ENCODE results near the gene PAGE1. TPM values are rescaled to one million over a fixed set of nuclear protein-coding genes. Genes with fewer than 3 reads are reported as not detected.
"Not testable (repeated sequence)": the region's sequence is repeated elsewhere in the genome, so short reads cannot be mapped to it uniquely, and the experiment has no call there.

Gene PAGE1, protein sequence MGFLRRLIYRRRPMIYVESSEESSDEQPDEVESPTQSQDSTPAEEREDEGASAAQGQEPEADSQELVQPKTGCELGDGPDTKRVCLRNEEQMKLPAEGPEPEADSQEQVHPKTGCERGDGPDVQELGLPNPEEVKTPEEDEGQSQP
- total RNA-seq (2021) (not detected in 2 replicates), Bru-seq, nascent RNA (not detected), BruChase-seq, experiment 1, labeled RNA remaining after a 2-hour chase (not detected), BruChase-seq, experiment 2, labeled RNA remaining after a 6-hour chase (not detected)
- long read RNA-seq, result 0 reads

DNA sequence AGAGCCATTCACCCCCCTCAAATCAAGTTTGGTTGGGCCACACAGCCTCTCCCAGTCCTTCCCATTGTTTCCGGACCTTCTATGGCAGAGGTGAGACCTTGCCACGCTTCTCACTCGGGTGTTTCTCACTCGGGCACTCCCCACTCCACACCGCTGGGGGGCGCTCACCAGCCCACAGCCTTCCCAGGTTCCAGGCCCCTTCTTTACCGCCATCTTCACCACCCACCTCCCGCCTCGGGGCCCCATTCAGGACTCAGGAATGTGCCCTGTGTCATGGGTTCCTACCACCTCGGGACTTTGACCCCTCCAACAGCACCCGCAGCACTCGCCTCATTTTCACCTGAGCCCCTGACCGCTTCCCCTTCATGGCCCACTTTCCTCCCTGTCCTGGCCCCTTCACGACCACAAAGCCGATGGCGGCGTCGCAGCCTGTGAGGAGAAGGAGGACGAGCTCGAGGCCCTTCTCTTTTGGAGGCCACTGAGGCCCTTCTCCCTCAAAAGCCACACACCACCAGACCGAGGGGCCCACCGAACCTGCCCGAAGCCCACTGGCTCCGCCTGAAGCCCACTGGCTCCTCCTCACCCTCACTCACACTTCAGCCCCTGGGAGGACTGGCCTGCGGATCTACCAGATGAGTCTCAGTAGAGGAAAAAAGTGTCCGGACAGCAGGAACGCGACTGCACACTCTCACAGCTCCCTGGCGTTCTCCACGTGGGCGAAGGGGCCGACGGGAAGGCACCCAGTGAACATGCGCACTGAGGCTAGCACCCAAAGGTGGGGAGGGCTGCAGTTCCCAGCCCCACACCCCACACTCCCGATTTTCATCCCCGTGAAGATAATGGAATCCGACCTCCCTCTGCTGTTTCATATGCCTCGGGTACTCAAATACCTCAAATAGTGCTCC, at the start of gene PAGE1:
Gene PAGE1 (minus strand): TSS at position 709 of the 905 bp plus-strand sequence. CDS start 1,214 bp downstream, outside the sequence.
- no peak within 1 kb of the TSS for H3K4me2 ChIP-seq
- no peaks in the 10 kb centered on the region for H3K27me3 ChIP-seq (ENCODE audit: insufficient read depth, low read depth)
- H3F3A ChIP-seq (ENCODE audit: insufficient read depth, low read depth), result no peaks in the 10 kb centered on the region
- ChIA-PET POLR2A (ENCODE audit: unreplicated experiment) (no interaction called here), CTCF (no interaction called here)
- no peaks in the 10 kb centered on the region for H3K9me3 ChIP-seq (ENCODE audit: insufficient read depth, low read depth)
- H2AFZ ChIP-seq, result no peak within 1 kb of the TSS
- no peak within 1 kb of the TSS for H3K4me3 ChIP-seq
- intact Hi-C loops (cut with micrococcal nuclease; ENCODE audit: unreplicated experiment), result no loop called here
- DNase-seq, result no peak
- H3K27ac ChIP-seq, result no peak within 1 kb of the TSS
- H3K79me2 ChIP-seq (ENCODE audit: low read depth), result no peaks in the 10 kb centered on the region
- H3K4me1 ChIP-seq (replicated peaks; ENCODE audit: insufficient read depth), result no peaks in the 10 kb centered on the region
- no TSS peak for BruUV-seq (replicated peaks)
- no peak for TF ChIP-seq EZH2 (IDR thresholded peaks at IDR 0.05; ENCODE audit: low read depth)
- TF ChIP-seq, protein P1, sequence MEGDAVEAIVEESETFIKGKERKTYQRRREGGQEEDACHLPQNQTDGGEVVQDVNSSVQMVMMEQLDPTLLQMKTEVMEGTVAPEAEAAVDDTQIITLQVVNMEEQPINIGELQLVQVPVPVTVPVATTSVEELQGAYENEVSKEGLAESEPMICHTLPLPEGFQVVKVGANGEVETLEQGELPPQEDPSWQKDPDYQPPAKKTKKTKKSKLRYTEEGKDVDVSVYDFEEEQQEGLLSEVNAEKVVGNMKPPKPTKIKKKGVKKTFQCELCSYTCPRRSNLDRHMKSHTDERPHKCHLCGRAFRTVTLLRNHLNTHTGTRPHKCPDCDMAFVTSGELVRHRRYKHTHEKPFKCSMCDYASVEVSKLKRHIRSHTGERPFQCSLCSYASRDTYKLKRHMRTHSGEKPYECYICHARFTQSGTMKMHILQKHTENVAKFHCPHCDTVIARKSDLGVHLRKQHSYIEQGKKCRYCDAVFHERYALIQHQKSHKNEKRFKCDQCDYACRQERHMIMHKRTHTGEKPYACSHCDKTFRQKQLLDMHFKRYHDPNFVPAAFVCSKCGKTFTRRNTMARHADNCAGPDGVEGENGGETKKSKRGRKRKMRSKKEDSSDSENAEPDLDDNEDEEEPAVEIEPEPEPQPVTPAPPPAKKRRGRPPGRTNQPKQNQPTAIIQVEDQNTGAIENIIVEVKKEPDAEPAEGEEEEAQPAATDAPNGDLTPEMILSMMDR (conservative IDR thresholded peaks at IDR 0.05), result no peak
- H3K9me2 ChIP-seq (ENCODE audit: insufficient read depth), result no peaks in the 10 kb centered on the region
- no peaks in the 10 kb centered on the region for H4K20me1 ChIP-seq (ENCODE audit: insufficient read depth)
- H3K36me3 ChIP-seq (ENCODE audit: low read depth), result no peaks in the 10 kb centered on the region

DNA sequence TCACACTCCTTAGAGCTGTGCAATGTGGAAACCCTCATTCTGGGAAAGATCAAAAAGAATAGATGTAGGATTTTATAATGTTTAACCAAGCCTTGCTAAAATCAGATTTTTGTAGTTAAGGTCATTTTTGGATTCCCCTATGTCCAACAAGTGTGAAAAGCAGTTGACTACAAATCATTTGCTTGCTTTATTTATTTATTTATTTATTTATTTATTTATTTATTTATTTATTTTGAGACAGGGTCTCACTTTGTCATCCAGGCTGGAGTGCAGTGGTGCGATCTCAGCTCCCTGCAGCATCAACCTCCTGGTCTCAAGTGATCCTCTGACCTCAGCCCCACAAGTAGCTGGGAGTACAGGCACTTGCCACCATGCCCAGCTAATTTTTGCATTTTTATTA, 45.7 kb upstream of the PAGE1 start:
- H3K36me3 ChIP-seq (ENCODE audit: low read depth); H3K4me1 ChIP-seq (replicated peaks; ENCODE audit: insufficient read depth); H3K79me2 ChIP-seq (ENCODE audit: low read depth); POLR2A ChIA-PET (ENCODE audit: unreplicated experiment); H3K9me3 ChIP-seq (ENCODE audit: insufficient read depth, low read depth); H2AFZ ChIP-seq; H3F3A ChIP-seq (ENCODE audit: insufficient read depth, low read depth); H3K27me3 ChIP-seq (ENCODE audit: insufficient read depth, low read depth); H3K27ac ChIP-seq; DNase-seq; CTCF ChIA-PET; H3K9me2 ChIP-seq (ENCODE audit: insufficient read depth); intact Hi-C loops (cut with micrococcal nuclease; ENCODE audit: unreplicated experiment); BruUV-seq (replicated peaks); H3K4me2 ChIP-seq; H4K20me1 ChIP-seq (ENCODE audit: insufficient read depth); H3K4me3 ChIP-seq: not testable (repeated sequence)

DNA sequence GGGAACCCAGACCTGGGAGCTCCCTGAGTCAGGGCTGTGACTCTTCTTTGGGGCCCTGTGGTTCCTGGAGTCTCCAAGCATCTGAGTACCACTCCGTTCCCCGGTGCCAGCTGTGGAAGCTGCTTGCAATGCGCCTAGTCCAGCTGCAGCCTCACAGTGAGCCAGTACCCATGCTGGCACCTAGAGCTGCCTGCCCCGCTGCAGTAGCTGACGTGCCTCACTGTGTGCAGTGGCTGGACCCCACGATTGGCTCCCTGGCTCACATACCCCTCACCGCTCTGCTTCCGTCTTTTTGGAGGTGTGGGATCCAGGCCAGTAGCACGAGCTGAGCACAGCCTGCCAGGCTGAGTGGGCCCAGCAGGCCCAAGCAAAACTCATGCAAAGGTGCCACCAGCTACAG, 32.1 kb upstream of the PAGE1 start:
- H3K4me2 ChIP-seq, result no peak overlapping the region
- H3K4me1 ChIP-seq (replicated peaks; ENCODE audit: insufficient read depth), result no peaks in the 10 kb centered on the region
- no peaks in the 10 kb centered on the region for H3K27me3 ChIP-seq (ENCODE audit: insufficient read depth, low read depth)
- H3K9me3 ChIP-seq (ENCODE audit: insufficient read depth, low read depth), result no peaks in the 10 kb centered on the region
- ChIA-PET CTCF (no interaction called here), POLR2A (ENCODE audit: unreplicated experiment) (no interaction called here)
- no peak for DNase-seq
- H3K4me3 ChIP-seq, result no peak overlapping the region
- H3K79me2 ChIP-seq (ENCODE audit: low read depth), result no peaks in the 10 kb centered on the region
- intact Hi-C loops (cut with micrococcal nuclease; ENCODE audit: unreplicated experiment), result no loop called here
- TF ChIP-seq EZH2 (IDR thresholded peaks at IDR 0.05; ENCODE audit: low read depth), result no peak
- TF ChIP-seq, protein P1 (conservative IDR thresholded peaks at IDR 0.05), result no peak
- no peaks in the 10 kb centered on the region for H3K9me2 ChIP-seq (ENCODE audit: insufficient read depth)
- H2AFZ ChIP-seq, result no peak overlapping the region
- H3K36me3 ChIP-seq (ENCODE audit: low read depth), result no peaks in the 10 kb centered on the region
- no peaks in the 10 kb centered on the region for H3F3A ChIP-seq (ENCODE audit: insufficient read depth, low read depth)
- no TSS peak for BruUV-seq (replicated peaks)
- H4K20me1 ChIP-seq (ENCODE audit: insufficient read depth), result no peaks in the 10 kb centered on the region
- no peak overlapping the region for H3K27ac ChIP-seq

All from PC-9 (cell line).